ENCODE data around the gene GATA1. TPM values are rescaled to one million over a fixed set of nuclear protein-coding genes. Genes with fewer than 3 reads are reported as not detected.
"Not testable (repeated sequence)": the region's sequence is repeated elsewhere in the genome, so short reads cannot be mapped to it uniquely, and the experiment has no call there.

Gene GATA1
- total RNA-seq, 2 donors from 2014 or later: 0.20 TPM; not detected in 1

GRCh38 chrX:48816014-48816810, 29.8 kb downstream of the GATA1 start:
- TF ChIP-seq, protein P1, sequence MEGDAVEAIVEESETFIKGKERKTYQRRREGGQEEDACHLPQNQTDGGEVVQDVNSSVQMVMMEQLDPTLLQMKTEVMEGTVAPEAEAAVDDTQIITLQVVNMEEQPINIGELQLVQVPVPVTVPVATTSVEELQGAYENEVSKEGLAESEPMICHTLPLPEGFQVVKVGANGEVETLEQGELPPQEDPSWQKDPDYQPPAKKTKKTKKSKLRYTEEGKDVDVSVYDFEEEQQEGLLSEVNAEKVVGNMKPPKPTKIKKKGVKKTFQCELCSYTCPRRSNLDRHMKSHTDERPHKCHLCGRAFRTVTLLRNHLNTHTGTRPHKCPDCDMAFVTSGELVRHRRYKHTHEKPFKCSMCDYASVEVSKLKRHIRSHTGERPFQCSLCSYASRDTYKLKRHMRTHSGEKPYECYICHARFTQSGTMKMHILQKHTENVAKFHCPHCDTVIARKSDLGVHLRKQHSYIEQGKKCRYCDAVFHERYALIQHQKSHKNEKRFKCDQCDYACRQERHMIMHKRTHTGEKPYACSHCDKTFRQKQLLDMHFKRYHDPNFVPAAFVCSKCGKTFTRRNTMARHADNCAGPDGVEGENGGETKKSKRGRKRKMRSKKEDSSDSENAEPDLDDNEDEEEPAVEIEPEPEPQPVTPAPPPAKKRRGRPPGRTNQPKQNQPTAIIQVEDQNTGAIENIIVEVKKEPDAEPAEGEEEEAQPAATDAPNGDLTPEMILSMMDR (IDR thresholded peaks at IDR 0.05): no peak
- no peaks in the 10 kb centered on the region for H3K9me3 ChIP-seq
- no peaks in the 10 kb centered on the region for H3K36me3 ChIP-seq

DNA sequence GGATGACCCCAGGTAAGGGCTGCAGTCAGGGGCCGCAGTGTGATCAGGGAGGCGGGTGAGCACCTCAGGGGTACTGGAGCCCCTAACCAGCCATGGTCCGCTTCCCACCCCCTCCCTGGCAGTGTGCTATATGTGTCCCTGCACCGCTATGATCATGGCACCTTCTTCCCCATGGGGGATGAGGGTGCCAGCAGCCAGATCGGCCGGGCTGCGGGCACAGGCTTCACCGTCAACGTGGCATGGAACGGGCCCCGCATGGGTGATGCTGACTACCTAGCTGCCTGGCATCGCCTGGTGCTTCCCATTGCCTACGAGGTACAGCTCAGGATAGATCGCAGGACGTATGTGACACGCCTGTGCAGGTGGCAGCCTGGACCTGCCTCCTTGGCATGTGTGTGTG, 31.7 kb downstream of the GATA1 start:
- Histone ChIP-seq H3K9me3 (no peaks in the 10 kb centered on the region), H3K27me3 (no peaks in the 10 kb centered on the region), H3K36me3 (no peaks in the 10 kb centered on the region), H3K27ac (no peak overlapping the region), H3K4me3 (no peak overlapping the region), H3K4me1 (no peaks in the 10 kb centered on the region)
- TF ChIP-seq, protein P1 (IDR thresholded peaks at IDR 0.05): no peak
- DNase-seq (ENCODE audit: low spot score): no peak

More at GRCh38 chrX:48816014-48816810, 29.8 kb downstream of the GATA1 start:
- Histone ChIP-seq H3K27me3 (no peaks in the 10 kb centered on the region), H3K4me1 (no peaks in the 10 kb centered on the region), H3K27ac (no peak overlapping the region), H3K4me3 (no peak overlapping the region)
- no peak for DNase-seq (ENCODE audit: low spot score)

DNA sequence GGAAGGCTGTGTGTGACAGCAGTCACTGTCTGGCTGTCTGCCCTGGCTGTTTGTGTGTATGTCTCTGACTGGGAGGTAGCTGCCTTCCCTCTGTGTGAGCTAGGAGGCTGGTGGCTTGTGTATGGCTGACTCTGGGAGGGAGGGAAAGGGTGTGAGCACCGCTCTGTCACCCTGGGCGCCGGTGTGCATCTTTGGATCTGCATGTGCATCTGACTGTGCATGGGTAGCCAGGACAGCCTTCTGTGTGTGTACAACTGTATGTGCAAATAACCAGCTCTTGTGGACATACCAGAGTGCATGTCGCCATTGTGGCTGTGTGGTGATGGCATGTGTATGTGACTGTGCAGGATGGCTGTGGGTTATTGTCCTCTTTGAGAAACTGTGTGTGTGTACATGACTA, 32.5 kb downstream of the GATA1 start:
- Histone ChIP-seq H3K9me3 (no peaks in the 10 kb centered on the region), H3K27me3 (no peaks in the 10 kb centered on the region), H3K27ac (no peak overlapping the region), H3K36me3 (no peaks in the 10 kb centered on the region), H3K4me1 (no peaks in the 10 kb centered on the region), H3K4me3 (no peak overlapping the region)
- DNase-seq (ENCODE audit: low spot score): no peak
- TF ChIP-seq, protein P1 (IDR thresholded peaks at IDR 0.05): no peak

DNA sequence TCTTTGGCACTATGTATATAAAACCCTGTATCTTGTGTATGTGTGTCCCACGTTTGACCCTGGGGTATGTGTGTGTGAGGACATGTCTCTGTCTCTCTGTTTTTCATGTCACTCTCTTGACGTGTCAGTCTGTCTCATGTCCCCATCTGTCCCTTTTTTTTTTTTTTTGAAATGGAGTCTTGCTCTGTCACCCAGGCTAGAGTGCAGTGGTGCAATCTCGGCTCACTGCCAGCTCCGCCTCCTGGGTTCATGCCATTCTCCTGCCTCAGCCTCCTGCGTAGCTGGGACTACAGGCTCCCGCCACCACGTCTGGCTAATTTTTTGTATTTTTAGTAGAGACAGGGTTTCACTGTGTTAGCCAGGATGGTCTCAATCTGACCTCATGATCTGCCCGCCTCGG, 33.0 kb downstream of the GATA1 start:
- DNase-seq (ENCODE audit: low spot score); H3K27ac ChIP-seq; H3K27me3 ChIP-seq; H3K9me3 ChIP-seq; H3K4me3 ChIP-seq; H3K36me3 ChIP-seq; H3K4me1 ChIP-seq: not testable (repeated sequence)

DNA sequence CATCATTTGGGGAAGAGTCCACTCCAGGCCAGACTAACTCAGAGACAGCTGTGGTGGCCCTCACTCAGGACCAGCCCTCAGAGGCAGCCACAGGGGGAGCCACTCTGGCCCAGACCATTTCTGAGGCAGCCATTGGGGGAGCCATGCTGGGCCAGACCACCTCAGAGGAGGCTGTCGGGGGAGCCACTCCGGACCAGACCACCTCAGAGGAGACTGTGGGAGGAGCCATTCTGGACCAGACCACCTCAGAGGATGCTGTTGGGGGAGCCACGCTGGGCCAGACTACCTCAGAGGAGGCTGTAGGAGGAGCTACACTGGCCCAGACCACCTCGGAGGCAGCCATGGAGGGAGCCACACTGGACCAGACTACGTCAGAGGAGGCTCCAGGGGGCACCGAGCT, 36.7 kb downstream of the GATA1 start:
- Histone ChIP-seq H3K27me3 (no peaks in the 10 kb centered on the region), H3K27ac (no peak overlapping the region), H3K4me3 (no peak overlapping the region), H3K36me3 (no peaks in the 10 kb centered on the region), H3K4me1 (no peaks in the 10 kb centered on the region), H3K9me3 (peaks cover 0 to 7% of the 10 kb centered on the region in 2 donors)
- DNase-seq (ENCODE audit: low spot score): no peak
- TF ChIP-seq, protein P1 (IDR thresholded peaks at IDR 0.05): no peak

- Histone ChIP-seq H3K9me3 (peaks cover 0 to 7% of the 10 kb centered on the region in 2 donors), H3K27ac (no peak overlapping the region), H3K36me3 (no peaks in the 10 kb centered on the region), H3K4me3 (no peak overlapping the region), H3K4me1 (no peaks in the 10 kb centered on the region), H3K27me3 (no peaks in the 10 kb centered on the region)
- TF ChIP-seq, protein P1 (IDR thresholded peaks at IDR 0.05): no peak
- no peak for DNase-seq (ENCODE audit: low spot score)
Observed at GRCh38 chrX:48824066-48824465, 37.7 kb downstream of the GATA1 start.

All from right atrium auricular region (tissue), 2 donors.